Measurements from ENCODE around the gene COPB1. TPM values are rescaled to one million over a fixed set of nuclear protein-coding genes. Genes with fewer than 3 reads are reported as not detected.

COPB1 gene
- polyA plus RNA-seq, 1 donor from 2014 or later = 157 TPM

GRCh38 chr11:14506532-14506931, 6.9 kb upstream of the COPB1 start:
- TF ChIP-seq EP300 (conservative IDR thresholded peaks at IDR 0.05; ENCODE audit: poor library complexity, severe bottlenecking) = no peak
- no peak for TF ChIP-seq REST (IDR thresholded peaks at IDR 0.05; ENCODE audit: borderline replicate concordance)
- no peak for TF ChIP-seq POLR2AphosphoS5 (IDR thresholded peaks at IDR 0.05)
- no peak for TF ChIP-seq MXI1 (conservative IDR thresholded peaks at IDR 0.05; ENCODE audit: poor library complexity, severe bottlenecking)
- TF ChIP-seq TAF1 (IDR thresholded peaks at IDR 0.05; ENCODE audit: low read depth) = no peak
- TF ChIP-seq SMC3 (conservative IDR thresholded peaks at IDR 0.05; ENCODE audit: poor library complexity) = no peak
- no peak for TF ChIP-seq RAD21 (conservative IDR thresholded peaks at IDR 0.05)
- no peak for TF ChIP-seq CTCF (IDR thresholded peaks at IDR 0.05; ENCODE audit: poor library complexity, severe bottlenecking)
- no peak for TF ChIP-seq EZH2 (IDR thresholded peaks at IDR 0.05; ENCODE audit: borderline replicate concordance, insufficient read depth, low read length, poor library complexity, severe bottlenecking)
- H3K36me3 ChIP-seq (ENCODE audit: insufficient read depth, low read length) = peaks cover 7% of the 10 kb centered on the region
- no peaks in the 10 kb centered on the region for H3F3A ChIP-seq (ENCODE audit: insufficient read depth, low read length, poor library complexity, severe bottlenecking)
- H3K27me3 ChIP-seq (ENCODE audit: insufficient read depth, low read depth, low read length) = no peaks in the 10 kb centered on the region
- no peak overlapping the region for H3K4me2 ChIP-seq (ENCODE audit: low read length)
- H3K79me2 ChIP-seq (replicated peaks; ENCODE audit: insufficient read depth, low read length) = no peaks in the 10 kb centered on the region
- H4K20me1 ChIP-seq (ENCODE audit: insufficient read depth) = no peaks in the 10 kb centered on the region
- H2AFZ ChIP-seq (ENCODE audit: low read depth, low read length) = no peak overlapping the region
- H3K9me2 ChIP-seq (ENCODE audit: insufficient read depth, low read length) = no peaks in the 10 kb centered on the region
- H3K9ac ChIP-seq (ENCODE audit: low read length) = no peak overlapping the region
- no peak overlapping the region for H3K27ac ChIP-seq (ENCODE audit: low read length)
- H3K9me3 ChIP-seq (ENCODE audit: low read length) = no peaks in the 10 kb centered on the region
- no peak overlapping the region for H3K4me3 ChIP-seq (ENCODE audit: low read length)

GRCh38 chr11:14503023-14503422, 3.4 kb upstream of the COPB1 start:
- Histone ChIP-seq H3K9me3 (ENCODE audit: low read length) (no peaks in the 10 kb centered on the region), H3K27me3 (ENCODE audit: insufficient read depth, low read depth, low read length) (no peaks in the 10 kb centered on the region), H3K79me2 (replicated peaks; ENCODE audit: insufficient read depth, low read length) (peaks cover 13% of the 10 kb centered on the region), H3K4me2 (ENCODE audit: low read length) (no peak overlapping the region), H3K9me2 (ENCODE audit: insufficient read depth, low read length) (no peaks in the 10 kb centered on the region), H4K20me1 (ENCODE audit: insufficient read depth) (no peaks in the 10 kb centered on the region), H3K36me3 (ENCODE audit: insufficient read depth, low read length) (peaks cover 3% of the 10 kb centered on the region), H3K9ac (ENCODE audit: low read length) (no peak overlapping the region), H2AFZ (ENCODE audit: low read depth, low read length) (no peak overlapping the region), H3K27ac (ENCODE audit: low read length) (no peak overlapping the region), H3F3A (ENCODE audit: insufficient read depth, low read length, poor library complexity, severe bottlenecking) (no peaks in the 10 kb centered on the region), H3K4me3 (ENCODE audit: low read length) (no peak overlapping the region)
- TF ChIP-seq CTCF (IDR thresholded peaks at IDR 0.05; ENCODE audit: poor library complexity, severe bottlenecking) = no peak
- TF ChIP-seq EP300 (conservative IDR thresholded peaks at IDR 0.05; ENCODE audit: poor library complexity, severe bottlenecking) = no peak

Data from neural cell (in vitro differentiated cells).